ENCODE measurements around the gene TEX13A. TPM values are rescaled to one million over a fixed set of nuclear protein-coding genes. Genes with fewer than 3 reads are reported as not detected.

The TEX13A gene
- total and polyA plus RNA-seq, 10 of the 15 experiments (the other 5 are each of a cell fraction or from before 2014, with no cell fraction given), result not detected

- TF ChIP-seq MTA3 (IDR thresholded peaks at IDR 0.05; ENCODE audit: borderline replicate concordance, low read length) (no peak), SMARCA5 (IDR thresholded peaks at IDR 0.05) (no peak), PML (IDR thresholded peaks at IDR 0.05; ENCODE audit: low read length) (no peak), RBBP5 (conservative IDR thresholded peaks at IDR 0.05) (no peak)
Observed at GRCh38 chrX:105226499-105226898, 6.0 kb upstream of the TEX13A start (continued).

GRCh38 chrX:105221374-105221773 lies 880 bp upstream of the TEX13A start:
- Histone ChIP-seq H3K27me3 (replicated peaks in 1 of 2; ENCODE audit: control insufficient read depth in 2 of 2, insufficient read depth in 2 of 2, low read length in 1 of 2) (no peaks in the 10 kb centered on the region), H3K79me2 (ENCODE audit: control insufficient read depth, insufficient read depth, low read length) (no peaks in the 10 kb centered on the region), H3K36me3 (ENCODE audit: control insufficient read depth in 2 of 2, insufficient read depth in 2 of 2, low read length in 1 of 2) (no peaks in the 10 kb centered on the region), H3K4me1 (ENCODE audit: control insufficient read depth, insufficient read depth, low read length) (no peaks in the 10 kb centered on the region), H4K20me1 (ENCODE audit: control insufficient read depth, insufficient read depth) (no peaks in the 10 kb centered on the region), H3K27ac (ENCODE audit: control insufficient read depth, insufficient read depth) (no peak overlapping the region), H3K9me3 (replicated peaks; ENCODE audit: control insufficient read depth, insufficient read depth, low read length) (no peaks in the 10 kb centered on the region), H2AFZ (ENCODE audit: control insufficient read depth, low read depth, low read length) (no peak overlapping the region), H3K4me2 (ENCODE audit: control insufficient read depth, insufficient read depth) (no peak overlapping the region), H3K9ac (ENCODE audit: control insufficient read depth, insufficient read depth, low read length) (no peak overlapping the region), H3K4me3 (no peak overlapping the region)
- 47% methylated on average over 2 of the region's 3 CpGs for WGBS (ENCODE audit: insufficient coverage, insufficient replicate concordance, low lambda C conversion rate, missing lambda C conversion rate)
- FAIRE-seq (no peak), DNase-seq (ENCODE audit: low read depth, low spot score) (no peak), ATAC-seq (no peak)
- no TSS peak for BruUV-seq (replicated peaks)
- CTCF ChIA-PET, result no interaction called here
- intact Hi-C loops (cut with micrococcal nuclease; ENCODE audit: unreplicated experiment), result no loop called here
- POLR2A ChIA-PET, result interaction anchor here (0.6 kb wide), 1 partner anchor 22 kb away, joined by 4 read pairs; no protein-coding TSS in a partner anchor
- SMC1A ChIA-PET (ENCODE audit: uncharacterized antibody, unreplicated experiment), result no interaction called here
- TF ChIP-seq MEF2B (IDR thresholded peaks at IDR 0.05; ENCODE audit: partially characterized antibody, poor library complexity, severe bottlenecking) (no peak), ATF7 (IDR thresholded peaks at IDR 0.05; ENCODE audit: low read depth) (no peak), ESRRA (IDR thresholded peaks at IDR 0.05; ENCODE audit: low read length) (no peak), MAX (IDR thresholded peaks at IDR 0.05; ENCODE audit: low read depth, low read length) (no peak), KAT2A (conservative IDR thresholded peaks at IDR 0.05; ENCODE audit: control insufficient read depth, low read depth, low read length) (no peak)
- in situ Hi-C loops (cut with MboI), result no loop called here
- RAD21 ChIA-PET (ENCODE audit: unreplicated experiment), result no interaction called here
